K562 (cell line): ENCODE measurements around the gene ARHGAP18. TPM values are rescaled to one million over a fixed set of nuclear protein-coding genes. Genes with fewer than 3 reads are reported as not detected.
A peak's percentile ranks its signal among the peaks of the same experiment; 100 is the strongest.

Source experiments
- ATF7 ChIP-seq: fragments of 450-650 bp; IDR thresholded peaks from 2 replicates; pipeline ENCODE4 v1.7.1; 2014; ENCODE audit warnings: mild to moderate bottlenecking, moderate library complexity
- CREM ChIP-seq: IDR thresholded peaks from 2 replicates; pipeline ENCODE4 v1.6.1; 2014; ENCODE audit warnings: antibody characterized with exemption, low read depth
- FOXM1 ChIP-seq, 2 experiments: fragments of 450-650 bp in 1 of 2; sonication (generic) in 1 of 2; formaldehyde crosslinking in 1 of 2; IDR thresholded peaks; 2 replicates each; pipeline versions ENCODE4 v1.6.1 to v1.9.0; 2017 to 2022; ENCODE audit warnings: low read depth in 2 of 2, mild to moderate bottlenecking in 2 of 2, missing genetic modification reagents in 1 of 2, moderate library complexity in 1 of 2
- FOXP1 ChIP-seq: sonication (generic); formaldehyde crosslinking; IDR thresholded peaks from 2 replicates; pipeline ENCODE4 v1.8.0; 2022; ENCODE audit warnings: mild to moderate bottlenecking, missing genetic modification reagents
- MGA ChIP-seq: fragments of 450-650 bp; IDR thresholded peaks from 2 replicates; pipeline ENCODE4 v1.6.1; 2016; ENCODE audit warnings: mild to moderate bottlenecking, moderate library complexity
- NCOR1 ChIP-seq: fragments of 450-650 bp; IDR thresholded peaks from 2 replicates; pipeline ENCODE4 v1.6.1; 2016; ENCODE audit warnings: mild to moderate bottlenecking, moderate library complexity
- NR2C1 ChIP-seq, 2 experiments: fragments of 450-650 bp; IDR thresholded peaks; 2 replicates each; pipeline ENCODE4 v1.6.1; 2017; ENCODE audit warnings: mild to moderate bottlenecking in 2 of 2, antibody characterized with exemption in 1 of 2, inconsistent platforms in 1 of 2, missing compliant biosample characterization in 1 of 2, missing genetic modification characterization in 1 of 2
- RUNX1 ChIP-seq: sonication (generic); IDR thresholded peaks from 2 replicates; pipeline ENCODE4 v1.6.1; 2016; ENCODE audit warnings: antibody characterized with exemption, low read depth
- SETDB1 ChIP-seq: IDR thresholded peaks from one replicate; pipeline ENCODE4 v1.6.1; 2012; ENCODE audit warnings: low read length, control low read depth, inconsistent platforms
- SMARCA4 ChIP-seq: fragments of 450-650 bp; IDR thresholded peaks from 2 replicates; pipeline ENCODE4 v1.6.1; 2016
- SMARCC2 ChIP-seq: fragments of 450-650 bp; IDR thresholded peaks from 2 replicates; pipeline ENCODE4 v1.6.1; 2017; ENCODE audit warnings: antibody characterized with exemption, moderate library complexity, mild to moderate bottlenecking, low read depth
- TCF3 ChIP-seq: sonication (generic); formaldehyde crosslinking; IDR thresholded peaks from 2 replicates; pipeline ENCODE4 v1.4.0; 2020; ENCODE audit warnings: mild to moderate bottlenecking, missing genetic modification reagents
- ZNF263 ChIP-seq: sonication (generic); formaldehyde crosslinking; IDR thresholded peaks from 2 replicates; pipeline ENCODE4 v1.8.0; 2022; ENCODE audit warnings: mild to moderate bottlenecking, missing genetic modification reagents, borderline replicate concordance
- ZNF740 ChIP-seq, 3 experiments: fragments of 200-800 bp in 1 of 3; sonication (Bioruptor generic) in 1 of 3; sonication (generic) in 1 of 3; formaldehyde crosslinking in 1 of 3; IDR thresholded peaks; 2 replicates each; pipeline versions ENCODE4 v1.6.1 to v1.8.0; 2016 to 2022; ENCODE audit warnings: mild to moderate bottlenecking in 2 of 3, missing compliant biosample characterization in 2 of 3, missing genetic modification characterization in 2 of 3, missing genetic modification reagents in 1 of 3
- polyA plus RNA-seq, 8 experiments: library from polyadenylated mRNA; depleted of rRNA in 4 of 8; stranded (reverse) in 5 of 8; unstranded in 3 of 8; fragments of >200 nt; fragmentation: Nextera tagmentation in 2 of 8; fragmentation: Illumina TruSeq in 1 of 8; extraction: Ambion mirVana in 2 of 8; extraction: Trizol in 1 of 8; gene quantifications; 2 replicates each; pipeline versions ENCODE4 v1.2.1 to v1.2.3, GENCODE V29; 2011 to 2014; ENCODE audit warnings: inconsistent platforms in 1 of 8, missing spikeins in 1 of 8
- total RNA-seq, 7 experiments: library from RNA; depleted of rRNA in 6 of 7; stranded (reverse); fragments of >200 nt in 6 of 7; fragmentation: Illumina TruSeq in 2 of 7; extraction: Trizol in 2 of 7; gene quantifications; 2 replicates each; pipeline versions ENCODE4 v1.2.1 to v1.2.3, GENCODE V29; 2011 to 2021; ENCODE audit warnings: low replicate concordance in 1 of 7

ARHGAP18 gene
- total and polyA plus RNA-seq, 9 of the 15 experiments (the other 6 are each of a cell fraction or from before 2014, with no cell fraction given): 13.3 to 29.7 (median 21.1) TPM

DNA sequence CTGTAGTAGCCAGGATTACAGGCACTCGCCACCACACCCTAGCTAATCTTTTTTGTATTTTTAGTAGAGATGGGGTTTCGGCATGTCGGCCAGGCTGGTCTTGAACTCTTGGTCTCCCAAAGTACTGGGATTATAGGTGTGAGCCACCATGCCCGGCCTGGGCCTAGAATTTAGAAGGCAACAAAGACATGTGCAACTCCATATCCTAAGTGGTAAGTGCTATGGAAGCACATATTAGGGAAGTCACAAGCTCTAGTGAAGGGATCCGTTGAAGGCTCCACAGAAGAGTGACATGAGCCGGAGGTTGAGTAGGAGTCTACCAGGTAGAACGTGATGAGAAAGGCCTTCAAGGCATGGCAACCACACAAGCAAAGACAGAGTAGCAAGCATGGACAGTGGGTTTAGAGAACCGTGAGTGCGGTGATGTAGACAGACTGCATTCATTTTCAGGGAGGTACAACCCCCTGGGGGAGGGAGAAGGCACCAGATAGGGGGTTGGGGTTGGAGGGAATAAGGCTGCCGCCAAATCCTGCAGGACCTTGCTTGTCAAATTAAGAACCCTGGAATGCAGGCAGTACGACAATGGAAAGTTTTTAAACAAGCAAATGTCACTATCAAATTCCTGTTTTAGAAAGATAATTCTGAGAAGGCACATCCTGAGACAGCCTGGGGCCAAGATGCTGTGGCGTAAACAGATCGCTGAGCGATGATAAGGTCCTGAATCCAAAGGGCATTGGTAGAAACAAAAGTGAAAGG lies 50.2 kb downstream of the ARHGAP18 start (continued):
- TF ChIP-seq ZNF740 (CRISPR knock-in tag; IDR thresholded peaks at IDR 0.05) (no peak), ZNF740 (tag; IDR thresholded peaks at IDR 0.05) (peak in 1 of 2 experiments; percentile 71; a peak in 1 of 4 replicates), ATF7 (peak; percentile 80), CREM (peak; percentile 78), ZNF263 (CRISPR knock-in tag) (no peak), NR2C1 (IDR thresholded peaks at IDR 0.05) (peak; percentile 65; the same call in 1 of the 2 replicates), NR2C1 (tag; IDR thresholded peaks at IDR 0.05) (peak; percentile 76; the same call in 1 of the 2 replicates), SMARCA4 (0 out of 2 replicates have a peak, but pooled peaks have one; percentile 47), NCOR1 (0 out of 2 replicates have a peak, but pooled peaks have one; percentile 18), MGA (0 out of 2 replicates have a peak, but pooled peaks have one; percentile 9), RUNX1 (no peak), TCF3 (CRISPR knock-in tag) (peak; percentile 58; the same call in 1 of the 2 replicates), FOXM1 (IDR thresholded peaks at IDR 0.05; ENCODE audit: low read depth) (peak; percentile 59), FOXM1 (CRISPR knock-in tag; IDR thresholded peaks at IDR 0.05; ENCODE audit: low read depth) (no peak), SMARCC2 (0 out of 2 replicates have a peak, but pooled peaks have one; percentile 22), SETDB1 (no peak), FOXP1 (CRISPR knock-in tag) (peak; percentile 64; the same call in 1 of the 2 replicates)
